HG03280 (cell line): Measurements from ENCODE around the gene SORBS2.

Experiments used
- ATAC-seq: cut with Tn5 transposase; IDR thresholded peaks from one replicate; pipeline ENCODE4 v1.9.1; 2021; ENCODE audit warnings: mild to moderate bottlenecking, moderate library complexity; ENCODE audit not compliant: unreplicated experiment

SORBS2 gene

DNA sequence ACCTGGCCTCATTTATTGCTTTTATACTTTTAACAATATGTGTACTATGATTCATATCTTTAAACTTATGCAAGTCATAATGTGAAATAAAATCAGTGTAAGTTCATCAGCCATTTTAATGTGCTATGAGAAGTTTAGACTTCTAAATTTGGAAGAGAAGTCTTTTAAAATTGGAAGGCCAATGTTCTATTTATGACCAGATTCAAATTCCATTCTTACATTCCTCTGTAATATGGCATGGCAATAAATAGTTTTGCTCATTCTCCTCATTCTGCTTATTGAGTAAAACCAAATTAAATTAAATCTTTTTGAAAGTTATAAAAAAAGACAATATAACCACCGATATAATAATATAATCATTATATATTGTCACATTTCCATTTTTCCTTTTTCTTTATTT, 126.2 kb downstream of the SORBS2 start:
- ATAC-seq: no peak

- no peak for ATAC-seq
Measured at GRCh38 chr4:185683896-185684295, 128.1 kb downstream of the SORBS2 start.

GRCh38 chr4:185683222-185683621, 128.8 kb downstream of the SORBS2 start:
- ATAC-seq: no peak

DNA sequence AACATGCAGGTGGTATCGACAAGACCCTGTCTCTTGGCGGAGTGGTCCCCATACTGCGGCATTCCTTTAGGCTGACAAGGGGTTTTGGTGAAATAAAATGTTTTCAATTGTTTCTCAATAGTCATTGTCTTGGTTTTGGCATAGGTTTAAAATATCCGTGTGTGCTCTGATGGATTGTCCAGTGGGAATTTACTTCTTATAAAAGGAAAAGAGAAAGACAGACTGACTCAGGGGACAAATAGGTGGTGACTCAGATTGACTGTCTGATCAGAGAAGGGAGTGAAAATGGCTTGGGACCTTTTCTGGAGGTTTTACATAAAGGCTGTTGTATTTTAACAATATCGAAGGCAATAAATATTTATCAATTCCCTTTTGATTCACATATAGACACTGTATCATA, 129.8 kb downstream of the SORBS2 start:
- ATAC-seq: no peak

- ATAC-seq: no peak
Measured at GRCh38 chr4:185681604-185682003, 130.4 kb downstream of the SORBS2 start.

DNA sequence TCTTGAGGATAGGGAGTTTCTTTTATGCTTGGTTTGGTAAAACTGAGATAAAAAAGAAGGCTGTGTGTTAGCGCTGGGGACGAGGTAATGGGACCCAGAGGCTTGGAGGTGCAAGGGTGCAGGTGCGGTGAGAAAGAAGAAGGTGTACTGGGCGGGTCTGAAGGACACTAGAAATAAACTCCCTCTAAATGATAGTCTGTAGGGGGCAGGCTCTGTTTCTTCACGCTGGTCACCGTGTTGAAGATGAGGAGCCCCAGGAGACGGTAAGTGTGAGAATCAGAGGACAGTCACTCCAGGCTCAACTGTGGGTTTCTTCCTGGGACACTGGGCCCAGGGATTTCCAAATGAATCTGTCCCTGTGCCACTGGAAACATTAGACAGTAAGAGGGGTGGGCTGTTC, 131.4 kb downstream of the SORBS2 start:
- ATAC-seq: no peak

DNA sequence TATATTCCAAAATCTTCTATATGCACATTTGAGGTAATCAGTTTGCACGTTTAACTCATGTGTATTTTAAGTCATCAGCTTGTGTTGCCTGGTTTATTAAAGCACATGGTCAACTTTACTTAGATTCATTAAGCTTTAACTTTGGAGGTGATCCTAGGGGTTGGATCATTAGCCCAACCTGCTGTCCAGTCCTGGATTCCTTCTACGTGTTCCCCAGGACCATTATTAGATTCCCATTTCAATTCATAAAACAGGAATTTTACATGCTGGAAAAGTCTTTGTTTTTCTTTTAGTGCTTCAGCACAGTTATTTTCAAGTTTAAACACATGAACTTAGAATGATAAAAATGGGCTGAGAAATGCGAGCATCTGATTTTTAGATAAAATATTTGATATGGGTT, 132.5 kb downstream of the SORBS2 start:
- no peak for ATAC-seq

- no peak for ATAC-seq
Measured at GRCh38 chr4:185677637-185678314, 134.2 kb downstream of the SORBS2 start.

- ATAC-seq: no peak
Measured at GRCh38 chr4:185672618-185673017, 139.4 kb downstream of the SORBS2 start.

- no peak for ATAC-seq
Measured at GRCh38 chr4:185672151-185672550, 139.8 kb downstream of the SORBS2 start.

GRCh38 chr4:185671496-185671895, 140.5 kb downstream of the SORBS2 start:
- no peak for ATAC-seq

GRCh38 chr4:185671066-185671465, 140.9 kb downstream of the SORBS2 start:
- ATAC-seq: no peak

- ATAC-seq: no peak
Measured at GRCh38 chr4:185669288-185669687, 142.7 kb downstream of the SORBS2 start.

GRCh38 chr4:185666156-185666555, 145.8 kb downstream of the SORBS2 start:
- ATAC-seq: no peak

- ATAC-seq: no peak
Measured at GRCh38 chr4:185665655-185666054, 146.3 kb downstream of the SORBS2 start.

DNA sequence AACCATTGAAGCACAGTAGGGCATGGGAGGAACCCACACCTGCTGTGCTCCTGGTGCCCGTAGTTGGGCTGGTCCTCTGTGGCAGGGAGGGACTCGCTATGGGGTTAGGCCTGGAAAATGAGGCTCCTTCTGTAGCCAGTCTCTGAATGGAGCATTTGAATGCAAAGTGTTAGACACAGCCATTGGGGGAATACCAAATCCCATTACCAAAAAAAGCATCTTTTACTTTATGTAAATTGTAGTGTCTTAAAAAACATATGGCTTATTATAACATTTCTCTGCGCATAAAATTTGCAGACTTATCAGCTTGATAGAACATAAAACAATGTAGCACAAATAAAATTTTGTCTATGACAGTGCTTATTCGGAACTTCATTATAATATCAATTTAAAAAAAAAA, 147.5 kb downstream of the SORBS2 start:
- ATAC-seq: no peak

- no peak for ATAC-seq
Measured at GRCh38 chr4:185662030-185662778, 149.8 kb downstream of the SORBS2 start.

DNA sequence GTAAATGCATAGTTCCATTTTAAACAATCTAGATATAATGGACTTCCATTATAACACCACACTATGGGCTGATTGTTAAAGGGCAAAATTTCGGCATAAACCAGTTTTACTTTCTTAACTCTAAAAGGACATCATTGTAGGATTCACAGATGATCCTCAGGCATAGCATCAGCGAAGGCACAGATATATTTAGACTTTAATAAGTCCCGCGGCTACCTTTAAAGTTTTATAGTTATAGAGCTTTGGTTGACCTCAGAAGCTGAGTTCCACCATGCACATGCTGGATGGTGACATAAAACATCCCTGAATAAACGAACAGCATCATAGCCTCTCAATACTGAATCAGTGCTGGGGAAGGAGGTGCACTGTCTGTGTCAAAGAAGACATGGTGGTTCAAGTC, 151.7 kb downstream of the SORBS2 start:
- ATAC-seq: no peak

DNA sequence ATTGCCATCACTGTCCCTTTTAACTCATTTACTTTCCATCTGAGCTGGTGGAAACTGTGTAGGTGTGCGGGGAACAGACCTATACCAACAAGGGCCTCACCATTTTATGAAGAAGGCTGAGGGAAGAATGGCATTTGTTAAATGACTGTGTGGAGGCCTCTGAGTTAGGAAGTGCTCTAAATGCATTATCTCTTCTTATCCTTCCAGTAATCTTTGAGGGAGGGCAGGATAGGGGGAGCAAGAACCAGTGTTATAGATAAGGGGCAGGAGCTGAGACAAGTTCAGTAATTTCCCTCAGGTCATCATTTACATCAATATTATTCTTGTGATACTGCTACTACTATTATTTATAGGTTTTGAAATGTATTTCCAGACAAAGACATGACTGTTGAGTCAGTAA, 154.3 kb downstream of the SORBS2 start:
- ATAC-seq: no peak

GRCh38 chr4:185657183-185657582, 154.8 kb downstream of the SORBS2 start:
- ATAC-seq: no peak

DNA sequence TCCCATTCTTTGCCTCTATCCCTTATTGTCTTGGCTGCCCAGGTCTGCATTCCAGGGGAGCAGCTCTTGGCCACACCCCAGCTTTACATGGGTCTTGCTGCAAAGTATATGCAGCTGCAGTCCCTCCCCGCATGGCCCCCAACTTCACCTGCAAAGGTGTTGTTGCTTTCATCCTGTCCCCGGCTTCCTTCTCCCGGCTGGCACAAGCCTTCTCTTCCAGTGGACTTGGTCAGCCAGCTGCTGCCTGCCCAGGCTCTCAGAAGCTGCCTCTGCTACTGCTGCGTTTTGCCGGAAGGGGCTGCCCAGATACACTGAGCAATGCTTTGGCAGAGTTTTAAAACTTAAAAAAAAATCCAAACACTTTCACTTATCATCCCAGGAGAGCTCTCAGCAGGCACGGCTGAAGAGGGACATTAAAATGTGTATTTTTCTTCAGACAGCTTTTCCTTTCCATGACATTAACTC, 155.5 kb downstream of the SORBS2 start:
- ATAC-seq: no peak

- no peak for ATAC-seq
Measured at GRCh38 chr4:185654965-185655554, 156.9 kb downstream of the SORBS2 start.
